Endothelial cell of umbilical vein (primary cell): ENCODE data around the gene CCL7. TPM values are rescaled to one million over a fixed set of nuclear protein-coding genes. Genes with fewer than 3 reads are reported as not detected.

ENCODE experiments used
- BruUV-seq: library from RNA; stranded (reverse); fragments of 400-500 nt; replicated peaks from 2 replicates; lab custom pipeline; 2021; lab: Mats Ljungman, UMichigan
- CTCF ChIA-PET: fragments of 300-600, 350-600 bp; sonication (Branson Sonifier 250); formaldehyde crosslinking; loops from one replicate; lab custom pipeline; 2021; ENCODE audit warnings: antibody characterized with exemption, inconsistent platforms; lab: Charles Lee
- POLR2A ChIA-PET: fragments of 300-600, 350-600 bp; sonication (Branson Sonifier 250); formaldehyde crosslinking; loops from one replicate; lab custom pipeline; 2021; ENCODE audit warnings: antibody characterized with exemption, inconsistent platforms; lab: Charles Lee
- DNase-seq: peaks from one replicate; pipeline ENCODE4 v3.0.0-alpha.2; 2011; ENCODE audit warnings: low read depth, low spot score
- FAIRE-seq: peaks from 2 replicates; lab custom pipeline; 2011; peaks lifted over from hg19 to GRCh38; lab: Jason Lieb, UNC
- H2AFZ ChIP-seq: 2 replicates; pipeline ENCODE4 v1.6.0; 2012; ENCODE audit warnings: low read depth, low read length, control low read depth, inconsistent platforms
- H3K27ac ChIP-seq: 2 replicates; pipeline ENCODE4 v1.5.1; 2011; ENCODE audit warnings: low read depth, mild to moderate bottlenecking, control low read depth, low read length, moderate library complexity; ENCODE audit not compliant: insufficient read depth
- H3K27me3 ChIP-seq, 2 experiments: 2 replicates each; pipeline versions ENCODE4 v1.6.0 to v1.6.1; 2011; ENCODE audit warnings: low read length in 2 of 2, mixed read lengths in 1 of 2; ENCODE audit not compliant: control insufficient read depth in 2 of 2, insufficient read depth in 2 of 2
- H3K36me3 ChIP-seq, 2 experiments: 2 replicates in 1 of 2; 3 replicates in 1 of 2; pipeline ENCODE4 v1.5.1; 2011; ENCODE audit warnings: low read length in 2 of 2, mild to moderate bottlenecking in 1 of 2, moderate library complexity in 1 of 2; ENCODE audit not compliant: control insufficient read depth in 2 of 2, insufficient read depth in 2 of 2; ENCODE audit errors: extremely low read depth in 1 of 2
- H3K4me1 ChIP-seq: 3 replicates; pipeline ENCODE4 v1.5.1; 2011; ENCODE audit warnings: mild to moderate bottlenecking, low read length; ENCODE audit not compliant: control insufficient read depth, insufficient read depth; ENCODE audit errors: extremely low read depth
- H3K4me2 ChIP-seq: 2 replicates; pipeline ENCODE4 v1.6.1; 2011; ENCODE audit warnings: low read length, control low read depth, mixed read lengths; ENCODE audit not compliant: insufficient read depth
- H3K4me3 ChIP-seq, 3 experiments: fragments of 200-600 bp in 1 of 3; sonication (generic), shearing (Covaris generic) in 1 of 3; replicated peaks in 1 of 3; 2 replicates each; pipeline ENCODE4 v1.5.1; 2011 to 2016; ENCODE audit warnings: control low read depth in 3 of 3, low read length in 3 of 3, mild to moderate bottlenecking in 2 of 3, inconsistent platforms in 1 of 3, low read depth in 1 of 3, moderate library complexity in 1 of 3; ENCODE audit not compliant: insufficient read depth in 1 of 3
- H3K79me2 ChIP-seq: 2 replicates; pipeline ENCODE4 v1.6.0; 2012; ENCODE audit warnings: low read length, inconsistent platforms; ENCODE audit not compliant: control insufficient read depth, insufficient read depth
- H3K9ac ChIP-seq: replicated peaks from 2 replicates; pipeline ENCODE3; 2011; ENCODE audit warnings: low read length, control low read depth; ENCODE audit not compliant: insufficient read depth; ENCODE audit errors: extremely low read depth
- H3K9me1 ChIP-seq: replicated peaks from 3 replicates; pipeline ENCODE4 v1.6.0; 2011; ENCODE audit warnings: mild to moderate bottlenecking, low read length; ENCODE audit not compliant: control insufficient read depth, insufficient read depth; ENCODE audit errors: extremely low read depth
- H3K9me3 ChIP-seq: replicated peaks from 2 replicates; pipeline ENCODE4 v1.5.1; 2012; ENCODE audit warnings: low read length, inconsistent platforms; ENCODE audit not compliant: control insufficient read depth, insufficient read depth
- H4K20me1 ChIP-seq: replicated peaks from 2 replicates; pipeline ENCODE3; 2011; ENCODE audit warnings: mild to moderate bottlenecking, low read length; ENCODE audit not compliant: control insufficient read depth, insufficient read depth; ENCODE audit errors: extremely low read depth
- EZH2 ChIP-seq: IDR thresholded peaks from 2 replicates; pipeline ENCODE4 v1.6.1; 2012; ENCODE audit warnings: borderline replicate concordance, low read depth, mild to moderate bottlenecking, moderate library complexity, low read length, inconsistent platforms; ENCODE audit not compliant: severe bottlenecking
- FOS ChIP-seq: IDR thresholded peaks from 2 replicates; pipeline ENCODE4 v1.6.1; 2011; ENCODE audit warnings: mild to moderate bottlenecking, low read length, moderate library complexity, borderline replicate concordance; ENCODE audit not compliant: insufficient read depth
- GATA2 ChIP-seq: IDR thresholded peaks from 2 replicates; pipeline ENCODE4 v1.7.0; 2011; ENCODE audit warnings: low read depth, mild to moderate bottlenecking, moderate library complexity, mixed read lengths, low read length; ENCODE audit not compliant: insufficient read length, insufficient read depth
- JUN ChIP-seq: IDR thresholded peaks from 2 replicates; pipeline ENCODE4 v1.6.1; 2011; ENCODE audit warnings: borderline replicate concordance, low read depth; ENCODE audit not compliant: insufficient read length, insufficient read depth
- MYC ChIP-seq: IDR thresholded peaks from one replicate; pipeline ENCODE4 v1.6.1; 2011; ENCODE audit warnings: mild to moderate bottlenecking, low read depth, low read length
- POLR2A ChIP-seq: IDR thresholded peaks from 2 replicates; pipeline ENCODE4 v1.6.1; 2012; ENCODE audit warnings: low read depth, mild to moderate bottlenecking, control low read depth, low read length
- POLR2AphosphoS5 ChIP-seq: IDR thresholded peaks from 2 replicates; pipeline ENCODE4 v1.6.1; 2012; ENCODE audit warnings: low read depth, mild to moderate bottlenecking, control low read depth, low read length, moderate library complexity; ENCODE audit not compliant: insufficient read depth
- dilution Hi-C: fragments of 300-500 bp; cut with MboI; formaldehyde crosslinking; loops from one replicate; pipeline ENCODE4 v1.15.0; 2019; ENCODE audit warnings: low sequenced_read_pairs; ENCODE audit not compliant: extremely low pct_ligation_motif_present
- intact Hi-C: fragments of 100-400 bp; cut with micrococcal nuclease; formaldehyde crosslinking; loops from one replicate; pipeline ENCODE4 v1.10.0; 2022
- polyA plus RNA-seq, 4 experiments: library from polyadenylated mRNA; depleted of rRNA in 3 of 4; stranded (reverse) in 3 of 4; unstranded in 1 of 4; fragments of >200 nt; gene quantifications; 2 replicates each; pipeline versions ENCODE4 v1.2.1 to v1.2.3, GENCODE V29; 2011 to 2012; ENCODE audit warnings: missing spikeins in 1 of 4
- total RNA-seq: library from RNA; stranded (reverse); gene quantifications from 2 replicates; pipeline ENCODE4 v1.2.3, GENCODE V29; 2021
- TF ChIP-seq, protein P1 (sequence below): IDR thresholded peaks from 2 replicates; pipeline ENCODE4 v1.6.1; 2011; ENCODE audit not compliant: insufficient read depth, insufficient read length
- TF ChIP-seq, protein P2 (sequence below), 2 donors: IDR thresholded peaks; 1 replicate in 1 of 2; 2 replicates in 1 of 2; pipeline ENCODE4 v1.5.1; 2011; ENCODE audit warnings: low read length in 2 of 2, mild to moderate bottlenecking in 2 of 2, moderate library complexity in 2 of 2, control low read depth in 1 of 2, inconsistent platforms in 1 of 2, low read depth in 1 of 2; ENCODE audit not compliant: insufficient read depth in 1 of 2; ENCODE audit errors: extremely low read depth in 1 of 2

The CCL7 gene
- total and polyA plus RNA-seq, 2 donors (not counting 3 experiments of a cell fraction or from before 2014, with no cell fraction given), result 0.25 TPM; not detected in 1

DNA sequence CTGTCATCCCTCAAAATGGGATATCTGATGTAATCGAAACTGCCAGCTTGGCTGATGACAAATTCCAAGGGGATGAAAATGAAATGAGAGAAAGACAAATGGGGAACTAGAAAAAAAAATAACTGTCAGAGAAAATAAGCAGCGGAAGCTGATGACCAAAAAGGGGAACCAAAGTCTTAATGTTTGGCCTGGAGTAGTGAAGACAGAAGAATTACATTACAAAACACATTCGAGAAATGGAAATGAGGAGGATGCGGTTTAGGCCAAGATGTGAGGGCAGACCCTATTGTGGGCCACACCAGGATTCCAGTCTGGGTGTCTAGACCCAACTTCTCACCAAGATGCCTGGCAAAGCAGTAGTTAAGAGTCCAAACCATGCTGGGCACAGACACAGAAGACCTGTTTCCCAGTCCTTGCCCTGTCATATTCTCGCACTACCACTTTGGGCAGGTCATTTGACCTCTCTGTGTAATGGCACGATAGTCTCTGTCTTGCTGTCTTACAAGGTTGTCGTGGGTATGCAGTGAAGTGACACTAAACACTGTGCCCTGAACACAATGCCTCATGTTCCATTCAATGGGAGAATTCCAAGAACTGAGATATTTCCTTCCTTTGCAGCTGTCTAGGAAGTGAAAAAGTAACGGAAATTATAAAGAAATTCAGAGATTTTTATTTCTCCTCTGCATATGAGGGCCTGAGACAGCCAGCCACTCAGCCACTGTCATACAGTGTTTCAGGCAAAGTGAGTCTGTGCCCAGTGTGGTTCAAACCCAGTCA lies 27.2 kb upstream of the CCL7 start:
- no peak overlapping the region for H3K4me3 ChIP-seq
- dilution Hi-C loops, result no loop called here
- H3K4me1 ChIP-seq, result peaks cover 67% of the 10 kb centered on the region
- TF ChIP-seq, protein P1, sequence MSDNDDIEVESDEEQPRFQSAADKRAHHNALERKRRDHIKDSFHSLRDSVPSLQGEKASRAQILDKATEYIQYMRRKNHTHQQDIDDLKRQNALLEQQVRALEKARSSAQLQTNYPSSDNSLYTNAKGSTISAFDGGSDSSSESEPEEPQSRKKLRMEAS, result no peak
- TF ChIP-seq JUN (peak; percentile 11), EZH2 (no peak), FOS (peak; percentile 16), POLR2A (no peak), MYC (no peak), POLR2AphosphoS5 (peak; percentile 29), GATA2 (peak; percentile 8)
- TF ChIP-seq, protein P2, sequence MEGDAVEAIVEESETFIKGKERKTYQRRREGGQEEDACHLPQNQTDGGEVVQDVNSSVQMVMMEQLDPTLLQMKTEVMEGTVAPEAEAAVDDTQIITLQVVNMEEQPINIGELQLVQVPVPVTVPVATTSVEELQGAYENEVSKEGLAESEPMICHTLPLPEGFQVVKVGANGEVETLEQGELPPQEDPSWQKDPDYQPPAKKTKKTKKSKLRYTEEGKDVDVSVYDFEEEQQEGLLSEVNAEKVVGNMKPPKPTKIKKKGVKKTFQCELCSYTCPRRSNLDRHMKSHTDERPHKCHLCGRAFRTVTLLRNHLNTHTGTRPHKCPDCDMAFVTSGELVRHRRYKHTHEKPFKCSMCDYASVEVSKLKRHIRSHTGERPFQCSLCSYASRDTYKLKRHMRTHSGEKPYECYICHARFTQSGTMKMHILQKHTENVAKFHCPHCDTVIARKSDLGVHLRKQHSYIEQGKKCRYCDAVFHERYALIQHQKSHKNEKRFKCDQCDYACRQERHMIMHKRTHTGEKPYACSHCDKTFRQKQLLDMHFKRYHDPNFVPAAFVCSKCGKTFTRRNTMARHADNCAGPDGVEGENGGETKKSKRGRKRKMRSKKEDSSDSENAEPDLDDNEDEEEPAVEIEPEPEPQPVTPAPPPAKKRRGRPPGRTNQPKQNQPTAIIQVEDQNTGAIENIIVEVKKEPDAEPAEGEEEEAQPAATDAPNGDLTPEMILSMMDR (IDR thresholded peaks at IDR 0.05; ENCODE audit: extremely low read depth in 1 of 2, insufficient read depth in 1 of 2, low read depth in 1 of 2, low read length in 2 of 2), result no peak
- H2AFZ ChIP-seq, result no peak overlapping the region
- peak overlapping the region; percentile 55 for H3K4me2 ChIP-seq
- ChIA-PET POLR2A (interaction anchor here (0.6 to 2.0 kb wide), 3 partner anchors 10 to 13 kb away, joined by 3 to 6 read pairs (median 6); partner anchors contain the start of gene CCL2), CTCF (interaction anchor here (0.6 to 2.7 kb wide), 4 partner anchors 9 to 119 kb away, joined by 4 to 20 read pairs (median 6); no protein-coding TSS in a partner anchor)
- TSS peak; percentile 62 for BruUV-seq
- peak overlapping the region; percentile 34 for H3K9ac ChIP-seq
- peak; percentile 84 for FAIRE-seq
- peak overlapping the region; percentile 97 for H3K27ac ChIP-seq
- H3K27me3 ChIP-seq, result no peaks in the 10 kb centered on the region
- H3K9me3 ChIP-seq, result no peaks in the 10 kb centered on the region
- H3K9me1 ChIP-seq, result no peaks in the 10 kb centered on the region
- H3K79me2 ChIP-seq, result no peaks in the 10 kb centered on the region
- intact Hi-C loops, result loop anchor here (2.0 kb wide), 1 partner anchor 140 kb away; no protein-coding TSS in a partner anchor
- H4K20me1 ChIP-seq, result no peaks in the 10 kb centered on the region
- H3K36me3 ChIP-seq, result no peaks in the 10 kb centered on the region
- DNase-seq, result peak; percentile 77
